HepG2 (cell line): ENCODE data around the gene CCDC157. TPM values are rescaled to one million over a fixed set of nuclear protein-coding genes. Genes with fewer than 3 reads are reported as not detected.
A peak's percentile ranks its signal among the peaks of the same experiment; 100 is the strongest.

Experiments
- ATAC-seq: fragments of 200-7000 bp; cut with Tn5 transposase; 3 replicates; pipeline ENCODE4 v1.9.1; 2020; ENCODE audit warnings: mild to moderate bottlenecking, moderate library complexity
- BruUV-seq: library from RNA; stranded (reverse); fragments of 400-500 nt; replicated peaks from 2 replicates; lab custom pipeline; 2021; lab: Mats Ljungman, UMichigan
- CTCF ChIA-PET: fragments of 300-600 bp; formaldehyde crosslinking; extraction: SDS; loops from one replicate; lab custom pipeline; 2021; ENCODE audit warnings: low total read pairs, inconsistent platforms, low intra/inter-chr PET ratio; lab: Yijun Ruan, JAX
- POLR2A ChIA-PET: fragments of 350-600 bp; sonication (Branson Sonifier 250); formaldehyde crosslinking; loops from one replicate; lab custom pipeline; 2020; ENCODE audit warnings: antibody characterized with exemption, inconsistent platforms; lab: Yijun Ruan, JAX
- DNase-seq: peaks from one replicate; pipeline ENCODE4 v3.0.0-alpha.2; 2015; ENCODE audit warnings: low spot score
- FAIRE-seq: peaks from 3 replicates; lab custom pipeline; 2011; peaks lifted over from hg19 to GRCh38; lab: Jason Lieb, UNC
- H2AFZ ChIP-seq: one replicate; pipeline ENCODE4 v1.6.1; 2011; ENCODE audit warnings: low read length, inconsistent platforms
- H3K27ac ChIP-seq: fragments of 300-600 bp; 3 replicates; pipeline ENCODE4 v1.8.0; 2011; ENCODE audit warnings: mixed run types, mild to moderate bottlenecking, mixed read lengths, low read length, inconsistent platforms; ENCODE audit not compliant: insufficient read depth; ENCODE audit errors: extremely low read length
- H3K27me3 ChIP-seq, 2 experiments: fragments of 200-600 bp in 1 of 2; 2 replicates in 1 of 2; 3 replicates in 1 of 2; pipeline versions ENCODE4 v1.6.0 to v1.8.0; 2011; ENCODE audit warnings: low read length in 2 of 2, mild to moderate bottlenecking in 2 of 2, moderate library complexity in 2 of 2, inconsistent platforms in 1 of 2; ENCODE audit not compliant: insufficient read depth in 2 of 2, control insufficient read depth in 1 of 2
- H3K36me3 ChIP-seq, 2 experiments: fragments of 200-600 bp in 1 of 2; replicated peaks in 1 of 2; 2 replicates in 1 of 2; 3 replicates in 1 of 2; pipeline versions ENCODE4 v1.5.1 to v1.8.0; 2011; ENCODE audit warnings: low read length in 2 of 2, inconsistent platforms in 1 of 2; ENCODE audit not compliant: insufficient read depth in 2 of 2, control insufficient read depth in 1 of 2
- H3K4me1 ChIP-seq: 2 replicates; pipeline ENCODE4 v1.5.1; 2012; ENCODE audit warnings: low read length, inconsistent platforms; ENCODE audit not compliant: insufficient read depth
- H3K4me2 ChIP-seq: 2 replicates; pipeline ENCODE4 v1.6.0; 2011; ENCODE audit warnings: low read depth, low read length, inconsistent platforms
- H3K4me3 ChIP-seq, 3 experiments: fragments of 200-600 bp in 1 of 3; sonication (generic), shearing (Covaris generic) in 1 of 3; replicated peaks in 1 of 3; 2 replicates each; pipeline ENCODE4 v1.5.1; 2011 to 2016; ENCODE audit warnings: low read length in 3 of 3, inconsistent platforms in 2 of 3, low read depth in 2 of 3, mild to moderate bottlenecking in 2 of 3, control low read depth in 1 of 3, mixed read lengths in 1 of 3; ENCODE audit not compliant: insufficient read depth in 1 of 3
- H3K79me2 ChIP-seq: one replicate; pipeline ENCODE4 v1.6.1; 2011; ENCODE audit warnings: low read length, inconsistent platforms; ENCODE audit not compliant: insufficient read depth
- H3K9ac ChIP-seq: 2 replicates; pipeline ENCODE4 v1.6.0; 2011; ENCODE audit warnings: mild to moderate bottlenecking, low read depth, low read length, inconsistent platforms; ENCODE audit not compliant: insufficient read depth
- H3K9me3 ChIP-seq: 2 replicates; pipeline ENCODE4 v1.5.1; 2012; ENCODE audit warnings: mild to moderate bottlenecking, low read length
- H4K20me1 ChIP-seq: 2 replicates; pipeline ENCODE4 v1.6.0; 2011; ENCODE audit warnings: inconsistent platforms, mild to moderate bottlenecking, low read length, moderate library complexity; ENCODE audit not compliant: insufficient read depth
- AGO2 ChIP-seq: fragments of 200-400 bp; formaldehyde crosslinking; optimal IDR thresholded peaks from 2 replicates; pipeline ENCODE3; 2017; ENCODE audit warnings: mild to moderate bottlenecking, low read depth, low read length, moderate library complexity
- ELF4 ChIP-seq: sonication (generic); formaldehyde crosslinking; IDR thresholded peaks from 2 replicates; pipeline ENCODE4 v1.5.0; 2020; ENCODE audit warnings: missing genetic modification reagents, mild to moderate bottlenecking, moderate library complexity, borderline replicate concordance
- ESRRA ChIP-seq: sonication (generic); formaldehyde crosslinking; IDR thresholded peaks from 2 replicates; pipeline ENCODE4 v1.5.1; 2020; ENCODE audit warnings: mild to moderate bottlenecking, low read depth, missing genetic modification reagents
- HES4 ChIP-seq: sonication (generic); formaldehyde crosslinking; IDR thresholded peaks from 2 replicates; pipeline ENCODE4 v1.9.0; 2021; ENCODE audit warnings: mild to moderate bottlenecking, missing genetic modification reagents, borderline replicate concordance
- HOXA3 ChIP-seq: sonication (generic); formaldehyde crosslinking; IDR thresholded peaks from 2 replicates; pipeline ENCODE4 v1.5.0; 2020; ENCODE audit warnings: missing genetic modification reagents
- KDM1A ChIP-seq: IDR thresholded peaks from 2 replicates; pipeline ENCODE4 v1.6.1; 2016; ENCODE audit warnings: missing compliant biosample characterization
- MXD1 ChIP-seq: sonication (generic); formaldehyde crosslinking; IDR thresholded peaks from 2 replicates; pipeline ENCODE4 v1.4.0; 2020; ENCODE audit warnings: mild to moderate bottlenecking, missing genetic modification reagents
- PATZ1 ChIP-seq: sonication (generic); formaldehyde crosslinking; IDR thresholded peaks from 2 replicates; pipeline ENCODE4 v1.4.0; 2020; ENCODE audit warnings: missing genetic modification reagents
- PRDM4 ChIP-seq: sonication (generic); formaldehyde crosslinking; IDR thresholded peaks from 2 replicates; pipeline ENCODE4 v1.9.0; 2021; ENCODE audit warnings: missing genetic modification reagents, borderline replicate concordance
- RBFOX2 ChIP-seq: fragments of 200-400 bp; formaldehyde crosslinking; IDR thresholded peaks from 2 replicates; pipeline ENCODE4 v1.6.1; 2017; ENCODE audit warnings: low read depth, mild to moderate bottlenecking, low read length
- SAP130 ChIP-seq: IDR thresholded peaks from 2 replicates; pipeline ENCODE4 v1.6.1; 2016; ENCODE audit warnings: low read depth
- ZFP91 ChIP-seq: sonication (generic); formaldehyde crosslinking; IDR thresholded peaks from 2 replicates; pipeline ENCODE4 v1.9.0; 2022; ENCODE audit warnings: missing genetic modification reagents, mild to moderate bottlenecking, borderline replicate concordance
- ZNF282 ChIP-seq: fragments of 450-650 bp; IDR thresholded peaks from 2 replicates; pipeline ENCODE4 v1.6.1; 2018; ENCODE audit not compliant: partially characterized antibody
- ZNF607 ChIP-seq: sonication (generic); formaldehyde crosslinking; IDR thresholded peaks from 2 replicates; pipeline ENCODE4 v1.5.1; 2020; ENCODE audit warnings: missing genetic modification reagents, mild to moderate bottlenecking, borderline replicate concordance
- ZNF768 ChIP-seq: sonication (generic); formaldehyde crosslinking; IDR thresholded peaks from 2 replicates; pipeline ENCODE4 v1.4.0; 2020; ENCODE audit warnings: missing genetic modification reagents
- WGBS: methylation state at CpG from one replicate; pipeline ENCODE4 v1.1.6; 2017; ENCODE audit warnings: low lambda C conversion rate; 5-methylcytosine and 5-hydroxymethylcytosine counted together
- in situ Hi-C: cut with HindIII; loops from 2 replicates; pipeline ENCODE4 v1.10.0; 2017; ENCODE audit warnings: low pct_unique_long_range_greater_than_20kb; ENCODE audit not compliant: extremely low pct_ligation_motif_present
- intact Hi-C: fragments of 100-400 bp; cut with micrococcal nuclease; formaldehyde crosslinking; loops from one replicate; pipeline ENCODE4 v1.10.0; 2022; ENCODE audit not compliant: unreplicated experiment
- polyA plus RNA-seq, 8 experiments: library from polyadenylated mRNA; depleted of rRNA in 3 of 8; stranded (reverse) in 7 of 8; unstranded in 1 of 8; fragments of >200 nt; fragmentation: Illumina TruSeq in 4 of 8; extraction: Trizol in 4 of 8; gene quantifications; 2 replicates each; pipeline versions ENCODE4 v1.2.1 to v1.2.3, GENCODE V29; 2011 to 2016; ENCODE audit warnings: low read depth in 4 of 8, missing spikeins in 1 of 8, mixed read lengths in 1 of 8; ENCODE audit not compliant: insufficient read depth in 1 of 8
- total RNA-seq, 5 experiments: library from RNA; depleted of rRNA; stranded (reverse); fragments of >200 nt; fragmentation: Illumina TruSeq; extraction: Trizol; gene quantifications; 2 replicates each; pipeline ENCODE4 v1.2.3, GENCODE V29; 2016; ENCODE audit warnings: low read depth in 1 of 5

Gene CCDC157
- total and polyA plus RNA-seq, 2 of the 13 experiments (the other 11 are each of a cell fraction or from before 2014, with no cell fraction given), result 1.4 to 1.6 TPM

DNA sequence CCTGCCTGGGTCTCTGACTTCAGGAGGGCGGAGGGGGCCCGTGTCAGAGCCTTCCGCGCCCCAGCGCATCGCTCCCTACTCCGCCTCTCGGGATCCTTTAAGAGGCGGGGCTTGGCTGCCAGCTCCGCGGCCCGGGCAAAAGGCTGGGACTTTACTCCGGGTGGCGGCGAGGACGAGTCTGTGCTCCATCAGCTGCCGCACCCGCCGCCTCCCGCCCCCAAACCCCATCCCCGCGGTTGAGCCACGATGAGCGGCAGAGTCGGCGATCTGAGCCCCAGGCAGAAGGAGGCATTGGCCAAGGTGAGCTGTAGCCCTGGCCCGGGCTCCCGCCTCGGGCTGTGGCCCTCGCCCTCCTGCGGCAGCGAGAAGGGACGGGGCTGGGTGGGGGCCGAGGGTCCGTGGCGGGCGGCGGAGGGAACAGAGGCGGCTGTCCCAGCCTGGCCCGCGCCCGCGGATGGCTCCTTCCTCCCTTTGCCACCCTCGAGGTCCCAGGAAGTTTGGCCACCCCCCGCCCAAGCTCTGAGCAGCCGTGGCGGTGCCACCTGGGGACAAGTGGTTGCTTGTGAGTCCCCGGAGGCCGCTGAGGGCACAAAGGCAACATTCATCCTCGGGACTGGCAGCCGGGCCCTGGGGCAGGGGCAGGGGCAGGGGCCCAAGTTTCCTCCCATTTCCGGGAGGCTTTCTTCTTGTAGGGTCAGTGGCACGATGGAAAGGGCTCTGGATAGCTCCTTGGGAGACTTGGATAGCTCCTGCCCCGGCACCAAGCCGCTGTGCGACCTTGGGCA lies 40.3 kb downstream of the CCDC157 start, which contains the start of gene SEC14L2:
TSS of gene SEC14L2 (plus strand) at position 148 of the 785 bp plus-strand sequence. CDS start at position 247, 99 bp downstream.
- CTCF ChIA-PET, result no interaction called here
- ATAC-seq, result peak; percentile 65
- H3K79me2 ChIP-seq, result no peaks in the 10 kb centered on the region
- TF ChIP-seq ELF4 (CRISPR knock-in tag), result no peak
- no peak for TF ChIP-seq HES4 (CRISPR knock-in tag)
- TF ChIP-seq PRDM4 (CRISPR knock-in tag), result no peak
- no peak for TF ChIP-seq ZNF282
- TF ChIP-seq MXD1, result peak; percentile 43; the same call in 1 of the 2 replicates
- TF ChIP-seq RBFOX2, result peak; percentile 75
- peak; percentile 43; the same call in 1 of the 2 replicates for TF ChIP-seq ESRRA (CRISPR knock-in tag)
- TF ChIP-seq ZNF768 (CRISPR knock-in tag), result peak; percentile 54
- peak; percentile 47; the same call in 1 of the 2 replicates for TF ChIP-seq PATZ1 (CRISPR knock-in tag)
- TF ChIP-seq HOXA3 (CRISPR knock-in tag), result 0 out of 2 replicates have a peak, but pooled peaks have one; percentile 11
- peak; percentile 88 for TF ChIP-seq AGO2
- 0 out of 2 replicates have a peak, but pooled peaks have one; percentile 28 for TF ChIP-seq SAP130 (CRISPR knock-in tag)
- peak; percentile 99 for TF ChIP-seq ZFP91 (CRISPR knock-in tag)
- peak; percentile 62; the same call in 1 of the 2 replicates for TF ChIP-seq ZNF607 (CRISPR knock-in tag)
- no peak for TF ChIP-seq KDM1A (CRISPR knock-in tag)

More for the DNA sequence above, 40.3 kb downstream of the CCDC157 start, which contains the start of gene SEC14L2:
- peaks cover 64% of the 10 kb centered on the region for H3K4me1 ChIP-seq
- H3K36me3 ChIP-seq, result no peaks in the 10 kb centered on the region
- H3K9ac ChIP-seq, result peak within 1 kb of the TSS; percentile 58
- TSS peak; percentile 66 for BruUV-seq
- in situ Hi-C loops (loop anchor here (25.0 kb wide), 1 partner anchor 285 kb away; no protein-coding TSS in a partner anchor), intact Hi-C loops (no loop called here)
- FAIRE-seq, result no peak
- WGBS, result 0% methylated on average over 10 of the region's 56 CpGs
- DNase-seq, result no peak
- H3K4me3 ChIP-seq, result peak within 1 kb of the TSS; percentile 67 to 84 (median 74)
- H2AFZ ChIP-seq, result no peak within 1 kb of the TSS
- no peaks in the 10 kb centered on the region for H4K20me1 ChIP-seq
- POLR2A ChIA-PET, result interaction anchor here (0.5 to 10.2 kb wide), 5 partner anchors 9 to 452 kb away, joined by 3 to 164 read pairs (median 8); partner anchors contain the start of genes MTFP1 and RNF215
- H3K27me3 ChIP-seq, result peaks cover 0 to 4% of the 10 kb centered on the region in 2 experiments; a peak in 1 of 5 replicates
- no peak within 1 kb of the TSS for H3K27ac ChIP-seq
- peak within 1 kb of the TSS; percentile 94 for H3K4me2 ChIP-seq
- H3K9me3 ChIP-seq, result no peaks in the 10 kb centered on the region
